Epithelial cell of esophagus (primary cell): ENCODE measurements around the gene AOPEP.
A peak's percentile ranks its signal among the peaks of the same experiment; 100 is the strongest.

ENCODE experiments used
- DNase-seq: peaks from one replicate; pipeline ENCODE4 v3.0.0; 2010; ENCODE audit warnings: low read depth
- H3K4me3 ChIP-seq: 2 replicates; pipeline ENCODE4 v1.5.1; 2011; ENCODE audit warnings: mild to moderate bottlenecking, low read length, control low read depth
- TF ChIP-seq, protein P1 (sequence below): IDR thresholded peaks from 2 replicates; pipeline ENCODE4 v1.5.1; 2011; ENCODE audit warnings: low read depth, mild to moderate bottlenecking, low read length, control low read depth, inconsistent platforms; ENCODE audit not compliant: insufficient read depth; ENCODE audit errors: missing control alignments

AOPEP gene

DNA sequence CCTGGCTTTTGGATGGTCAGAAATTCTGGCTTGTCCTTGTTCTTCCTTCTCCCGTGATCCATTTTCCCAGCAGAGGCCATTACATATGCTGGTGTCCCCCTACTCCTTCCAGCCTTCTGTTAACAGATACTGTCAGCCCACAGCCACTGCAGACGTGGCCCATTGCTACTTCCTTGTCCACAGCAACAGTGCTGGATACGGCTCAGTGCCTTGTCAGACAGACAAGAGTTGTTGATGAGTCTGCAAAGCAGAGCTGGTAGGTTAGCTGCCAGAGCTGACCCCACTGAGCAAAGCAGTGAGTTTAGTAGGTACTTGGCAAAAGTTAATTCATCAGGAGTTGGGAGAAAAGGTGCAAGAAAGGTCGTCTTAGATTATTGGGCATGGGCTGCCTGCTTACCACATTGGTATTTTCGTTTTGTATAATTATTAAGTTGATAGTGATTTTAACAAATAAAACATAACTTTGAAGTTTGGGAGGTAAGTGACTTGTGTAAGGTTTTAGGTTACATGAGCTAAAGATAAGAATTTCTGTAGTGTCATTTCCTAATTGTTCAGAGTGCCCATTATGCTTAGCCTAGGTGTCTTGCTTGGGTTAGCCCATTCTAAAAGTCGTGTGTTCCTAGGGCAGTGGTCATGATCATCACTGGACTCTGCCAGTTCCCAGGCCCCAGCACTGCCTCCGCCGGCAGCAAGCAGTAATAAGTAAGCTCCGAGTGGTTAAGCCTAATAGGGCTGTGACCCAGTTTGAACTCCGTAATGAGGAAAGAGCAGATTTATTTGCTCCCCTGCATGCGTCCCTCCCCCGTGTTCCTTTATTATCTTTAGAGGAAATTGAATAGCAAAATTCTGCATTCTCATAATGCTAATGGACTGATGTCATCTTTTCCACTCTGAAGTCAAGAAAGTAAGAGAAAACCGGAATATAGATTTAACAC is 299.0 kb downstream of the AOPEP start:
- TF ChIP-seq, protein P1, sequence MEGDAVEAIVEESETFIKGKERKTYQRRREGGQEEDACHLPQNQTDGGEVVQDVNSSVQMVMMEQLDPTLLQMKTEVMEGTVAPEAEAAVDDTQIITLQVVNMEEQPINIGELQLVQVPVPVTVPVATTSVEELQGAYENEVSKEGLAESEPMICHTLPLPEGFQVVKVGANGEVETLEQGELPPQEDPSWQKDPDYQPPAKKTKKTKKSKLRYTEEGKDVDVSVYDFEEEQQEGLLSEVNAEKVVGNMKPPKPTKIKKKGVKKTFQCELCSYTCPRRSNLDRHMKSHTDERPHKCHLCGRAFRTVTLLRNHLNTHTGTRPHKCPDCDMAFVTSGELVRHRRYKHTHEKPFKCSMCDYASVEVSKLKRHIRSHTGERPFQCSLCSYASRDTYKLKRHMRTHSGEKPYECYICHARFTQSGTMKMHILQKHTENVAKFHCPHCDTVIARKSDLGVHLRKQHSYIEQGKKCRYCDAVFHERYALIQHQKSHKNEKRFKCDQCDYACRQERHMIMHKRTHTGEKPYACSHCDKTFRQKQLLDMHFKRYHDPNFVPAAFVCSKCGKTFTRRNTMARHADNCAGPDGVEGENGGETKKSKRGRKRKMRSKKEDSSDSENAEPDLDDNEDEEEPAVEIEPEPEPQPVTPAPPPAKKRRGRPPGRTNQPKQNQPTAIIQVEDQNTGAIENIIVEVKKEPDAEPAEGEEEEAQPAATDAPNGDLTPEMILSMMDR, result peak; percentile 16
- H3K4me3 ChIP-seq, result no peak overlapping the region
- DNase-seq, result no peak

DNA sequence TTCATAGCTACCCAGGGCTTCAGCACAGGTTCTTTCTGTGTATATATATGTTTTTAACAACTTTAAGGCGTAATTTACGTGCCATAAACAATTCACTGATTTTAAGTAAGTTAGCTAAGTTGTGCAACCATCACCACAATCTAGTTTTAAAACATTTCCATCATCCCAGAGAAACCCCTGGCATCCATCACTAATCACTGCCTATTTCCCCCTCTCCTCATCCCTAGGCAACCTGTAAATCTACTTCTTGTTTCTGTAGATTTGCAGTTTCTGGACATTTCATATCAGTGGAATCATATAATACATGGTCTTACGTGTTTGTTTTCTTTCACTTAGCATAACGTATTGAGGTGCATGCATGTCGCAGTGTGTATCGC is 299.6 kb downstream of the AOPEP start:
- TF ChIP-seq, protein P1, result no peak
- H3K4me3 ChIP-seq, result no peak overlapping the region
- no peak for DNase-seq

DNA sequence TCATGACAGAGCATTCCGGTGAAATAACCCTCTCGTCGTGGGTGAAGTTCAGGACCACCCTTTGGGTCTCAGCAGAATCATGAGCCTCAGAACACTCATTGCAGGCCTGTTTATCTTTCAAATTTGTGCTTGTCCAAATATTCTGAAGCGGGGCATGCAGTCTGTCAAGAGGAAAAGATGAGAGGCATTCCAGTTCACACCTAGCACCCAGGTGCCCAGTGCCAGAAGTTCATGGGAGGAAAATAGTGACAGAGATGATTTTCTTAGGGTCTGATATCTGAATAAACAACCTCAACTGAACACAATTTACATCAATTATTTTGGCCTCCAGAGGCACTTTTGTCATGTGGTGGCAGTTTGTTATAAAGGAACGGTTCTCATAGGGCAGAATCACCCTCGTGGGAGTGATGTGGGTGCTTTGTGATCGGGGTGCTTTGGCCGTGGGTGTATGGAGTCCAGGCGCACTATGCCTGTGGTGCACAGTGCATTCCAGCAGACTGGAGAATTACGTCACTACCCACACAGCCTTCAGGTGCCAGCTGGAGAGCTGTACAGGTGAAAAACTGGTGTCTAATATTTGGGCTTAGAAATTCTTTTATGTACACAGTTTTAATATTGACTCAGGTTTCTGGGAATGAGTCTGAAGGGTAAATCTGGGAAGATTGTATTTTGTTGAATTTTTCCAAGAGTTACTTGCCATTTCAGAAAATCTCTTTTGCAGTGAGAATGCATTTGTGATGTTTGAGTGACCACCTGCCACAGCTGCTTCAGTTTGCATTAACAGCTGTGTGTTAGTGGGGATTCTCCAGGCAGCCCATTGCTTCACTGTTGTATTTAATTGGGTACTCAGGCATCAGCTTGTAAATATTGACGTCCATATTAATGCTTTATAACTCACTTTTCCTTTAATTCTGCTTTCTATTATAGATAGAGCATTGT is 301.7 kb downstream of the AOPEP start:
- H3K4me3 ChIP-seq, result no peak overlapping the region
- DNase-seq, result no peak
- TF ChIP-seq, protein P1, result no peak

DNA sequence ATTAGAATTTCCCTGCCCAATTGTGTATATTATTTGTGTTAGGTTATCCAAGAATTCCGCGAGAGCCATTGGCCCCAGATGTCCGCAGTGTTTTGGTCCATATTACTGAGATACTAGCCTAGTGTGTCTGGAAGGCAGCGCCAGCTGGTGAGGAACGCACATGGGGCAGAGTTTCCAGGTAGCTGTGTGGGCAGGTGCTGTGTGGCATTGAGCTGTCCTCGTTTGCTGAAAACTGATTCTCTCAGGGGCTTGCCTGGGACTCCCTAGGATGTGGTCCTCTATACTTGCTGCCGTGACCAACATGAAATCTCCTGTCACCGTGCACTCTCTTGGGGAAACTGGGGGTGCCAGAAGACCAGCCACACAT is 302.3 kb downstream of the AOPEP start:
- DNase-seq, result no peak
- TF ChIP-seq, protein P1, result no peak
- no peak overlapping the region for H3K4me3 ChIP-seq

DNA sequence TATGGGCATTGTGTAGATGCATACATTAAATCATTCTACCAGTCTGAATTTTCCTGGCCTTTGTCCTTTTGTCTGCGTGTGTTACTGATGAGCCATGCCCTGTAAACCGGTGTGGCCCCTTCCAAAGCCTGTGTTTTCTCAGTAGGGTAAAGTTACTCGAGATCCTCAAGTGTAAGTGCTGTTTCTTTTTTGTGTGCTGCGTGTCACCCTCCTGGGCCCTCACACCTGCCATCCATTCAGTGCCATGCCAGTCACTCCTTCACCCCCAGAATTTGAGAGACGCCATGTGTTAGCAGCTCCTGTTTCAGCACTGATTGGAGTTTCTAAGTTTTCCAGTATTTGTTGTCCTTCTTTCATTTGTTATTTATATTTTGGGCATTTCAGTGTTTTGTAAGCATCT is 302.8 kb downstream of the AOPEP start:
- TF ChIP-seq, protein P1, result no peak
- DNase-seq, result no peak

DNA sequence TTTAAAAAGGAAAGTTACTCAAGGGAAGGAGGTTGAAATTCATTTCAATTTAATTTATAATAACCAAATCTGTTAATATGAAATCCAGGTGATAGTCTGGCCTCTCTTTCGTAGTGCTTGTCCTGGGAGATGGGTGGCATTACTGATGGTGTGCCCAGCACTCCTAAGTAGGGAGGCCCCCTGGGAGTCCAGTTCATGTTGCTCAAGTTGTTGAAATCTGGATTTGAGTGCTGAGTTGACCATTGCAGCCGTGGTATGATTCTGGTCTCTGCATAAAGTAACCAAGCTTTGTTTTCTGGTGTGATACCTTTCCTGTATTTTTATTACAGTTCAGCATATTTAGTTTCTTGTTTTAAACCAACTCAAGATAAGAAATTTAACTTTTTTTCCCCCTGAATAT is 303.2 kb downstream of the AOPEP start:
- TF ChIP-seq, protein P1, result no peak
- H3K4me3 ChIP-seq, result no peak overlapping the region
- DNase-seq, result no peak

More for the DNA sequence above, 302.8 kb downstream of the AOPEP start:
- no peak overlapping the region for H3K4me3 ChIP-seq
